HCT116 (cell line): ENCODE measurements around the gene PCBP3. TPM values are rescaled to one million over a fixed set of nuclear protein-coding genes. Genes with fewer than 3 reads are reported as not detected.

Source experiments
- ATAC-seq: fragments of 200-7000 bp; cut with Tn5 transposase; 2 replicates; pipeline ENCODE4 v1.9.1; 2020; ENCODE audit warnings: mild to moderate bottlenecking, moderate library complexity
- BruUV-seq: library from RNA; stranded (reverse); fragments of 400-500 nt; replicated peaks from 2 replicates; lab custom pipeline; 2021; lab: Mats Ljungman, UMichigan
- CTCF ChIA-PET: fragments of 300-600 bp; sonication (Branson Sonifier 250); formaldehyde crosslinking; loops from one replicate; lab custom pipeline; 2021; ENCODE audit warnings: antibody characterized with exemption; lab: Charles Lee
- POLR2A ChIA-PET: fragments of 300-600, 350-600 bp; sonication (Branson Sonifier 250); formaldehyde crosslinking; loops from one replicate; lab custom pipeline; 2021; ENCODE audit warnings: antibody characterized with exemption; lab: Charles Lee
- RAD21 ChIA-PET, 2 experiments: fragments of 300-600 bp; sonication (Branson Sonifier 250); formaldehyde crosslinking; loops; one replicate each; lab custom pipeline; 2023; ENCODE audit warnings: low total read pairs in 2 of 2; ENCODE audit not compliant: uncharacterized antibody in 2 of 2, unreplicated experiment in 2 of 2, low non-redundant PET in 1 of 2; lab: Charles Lee
- DNase-seq: peaks from one replicate; pipeline ENCODE4 v3.0.0-alpha.2; 2010; ENCODE audit warnings: low read depth, low spot score
- H2AFZ ChIP-seq: fragments of 200-600 bp; shearing (Covaris generic), sonication (generic); 2 replicates; pipeline ENCODE4 v1.6.1; 2017; ENCODE audit warnings: low read depth, mixed run types, mixed read lengths, antibody characterized with exemption, low read length; ENCODE audit not compliant: poor library complexity, severe bottlenecking
- H3K27ac ChIP-seq: 2 replicates; pipeline ENCODE4 v1.5.1; 2012; ENCODE audit warnings: low read depth, low read length
- H3K27me3 ChIP-seq: fragments of 200-600 bp; sonication (generic); 2 replicates; pipeline ENCODE4 v1.6.1; 2016; ENCODE audit warnings: mixed run types, low read length, mixed read lengths; ENCODE audit not compliant: insufficient read depth
- H3K36me3 ChIP-seq, 2 experiments: fragments of 200-500 bp in 1 of 2; fragments of 200-600 bp in 1 of 2; sonication (Bioruptor generic) in 1 of 2; sonication (generic) in 1 of 2; 2 replicates each; pipeline versions ENCODE4 v1.5.1 to v1.6.1; 2014 to 2016; ENCODE audit warnings: low read length in 2 of 2, inconsistent platforms in 1 of 2, mixed read lengths in 1 of 2, mixed run types in 1 of 2; ENCODE audit not compliant: insufficient read depth in 2 of 2, control insufficient read depth in 1 of 2
- H3K4me1 ChIP-seq, 2 experiments: fragments of 200-600 bp in 1 of 2; sonication (generic) in 1 of 2; 2 replicates each; pipeline versions ENCODE4 v1.5.1 to v1.6.1; 2012 to 2017; ENCODE audit warnings: low read length in 2 of 2, inconsistent platforms in 1 of 2, mild to moderate bottlenecking in 1 of 2, mixed read lengths in 1 of 2, mixed run types in 1 of 2, moderate library complexity in 1 of 2; ENCODE audit not compliant: insufficient read depth in 2 of 2, control insufficient read depth in 1 of 2
- H3K4me2 ChIP-seq: fragments of 200-600 bp; sonication (generic); 2 replicates; pipeline ENCODE4 v1.6.1; 2017; ENCODE audit warnings: mixed run types, low read length, mixed read lengths
- H3K4me3 ChIP-seq, 2 experiments: fragments of 200-600 bp in 1 of 2; sonication (generic) in 1 of 2; replicated peaks in 1 of 2; 2 replicates each; pipeline ENCODE4 v1.5.1; 2011 to 2016; ENCODE audit warnings: low read length in 2 of 2, control low read depth in 1 of 2, low read depth in 1 of 2, mild to moderate bottlenecking in 1 of 2, mixed read lengths in 1 of 2, mixed run types in 1 of 2
- H3K79me2 ChIP-seq: fragments of 200-600 bp; sonication (generic); 2 replicates; pipeline ENCODE4 v1.6.1; 2017; ENCODE audit warnings: mild to moderate bottlenecking, mixed run types, low read length, moderate library complexity, mixed read lengths; ENCODE audit not compliant: insufficient read depth
- H3K9ac ChIP-seq: fragments of 200-600 bp; sonication (generic); 2 replicates; pipeline ENCODE4 v1.6.1; 2016; ENCODE audit warnings: low read length, mixed read lengths
- H3K9me2 ChIP-seq: fragments of 200-600 bp; sonication (generic), shearing (Covaris generic); 2 replicates; pipeline ENCODE4 v1.6.1; 2017; ENCODE audit warnings: mixed run types, mild to moderate bottlenecking, moderate library complexity; ENCODE audit not compliant: insufficient read depth
- H3K9me3 ChIP-seq, 2 experiments: fragments of 200-500 bp in 1 of 2; fragments of 200-600 bp in 1 of 2; sonication (Bioruptor generic) in 1 of 2; sonication (generic) in 1 of 2; 2 replicates each; pipeline ENCODE4 v1.6.1; 2014 to 2017; ENCODE audit warnings: low read length in 2 of 2, mixed read lengths in 2 of 2, inconsistent platforms in 1 of 2, low read depth in 1 of 2, mild to moderate bottlenecking in 1 of 2, mixed run types in 1 of 2, moderate library complexity in 1 of 2; ENCODE audit not compliant: control insufficient read depth in 1 of 2, insufficient read depth in 1 of 2
- H4K20me1 ChIP-seq: fragments of 200-600 bp; sonication (generic), shearing (Covaris generic); 2 replicates; pipeline ENCODE4 v1.6.1; 2017; ENCODE audit warnings: mixed run types, mild to moderate bottlenecking, moderate library complexity; ENCODE audit not compliant: insufficient read depth
- CBX3 ChIP-seq: IDR thresholded peaks from 2 replicates; pipeline ENCODE4 v1.6.1; 2012; ENCODE audit warnings: low read depth
- CEBPB ChIP-seq: IDR thresholded peaks from 2 replicates; pipeline ENCODE4 v1.6.1; 2012; ENCODE audit warnings: low read depth
- EGR1 ChIP-seq: IDR thresholded peaks from 2 replicates; pipeline ENCODE4 v1.6.1; 2012; ENCODE audit warnings: low read depth
- ELF1 ChIP-seq: IDR thresholded peaks from 2 replicates; pipeline ENCODE4 v1.6.1; 2012; ENCODE audit warnings: low read depth, borderline replicate concordance
- EZH2 ChIP-seq: fragments of 200-600 bp; sonication (generic); IDR thresholded peaks from 2 replicates; pipeline ENCODE4 v1.6.1; 2017; ENCODE audit warnings: antibody characterized with exemption, mixed run types
- EZH2phosphoT487 ChIP-seq: fragments of 200-600 bp; IDR thresholded peaks from 2 replicates; pipeline ENCODE4 v1.6.1; 2018; ENCODE audit warnings: antibody characterized with exemption, borderline replicate concordance
- POLR2A ChIP-seq: IDR thresholded peaks from 2 replicates; pipeline ENCODE4 v1.7.0; 2011; ENCODE audit warnings: borderline replicate concordance; ENCODE audit not compliant: insufficient read depth, insufficient read length; ENCODE audit errors: extremely low read depth
- POLR2AphosphoS5 ChIP-seq: IDR thresholded peaks from 2 replicates; pipeline ENCODE4 v1.6.1; 2011; ENCODE audit warnings: mild to moderate bottlenecking, low read depth, low read length, moderate library complexity
- RAD21 ChIP-seq: IDR thresholded peaks from 2 replicates; pipeline ENCODE4 v1.6.1; 2012; ENCODE audit warnings: low read depth, mild to moderate bottlenecking
- SP1 ChIP-seq: IDR thresholded peaks from 2 replicates; pipeline ENCODE4 v1.6.1; 2012; ENCODE audit warnings: low read depth
- SRF ChIP-seq: IDR thresholded peaks from 2 replicates; pipeline ENCODE4 v1.6.1; 2012; ENCODE audit warnings: low read depth
- TCF7L2 ChIP-seq: IDR thresholded peaks from 2 replicates; pipeline ENCODE4 v1.7.0; 2011; ENCODE audit warnings: borderline replicate concordance, inconsistent platforms; ENCODE audit not compliant: insufficient read depth, insufficient read length; ENCODE audit errors: extremely low read depth
- YY1 ChIP-seq: IDR thresholded peaks from 2 replicates; pipeline ENCODE4 v1.6.1; 2011; ENCODE audit warnings: low read length, low read depth, moderate library complexity, mild to moderate bottlenecking; ENCODE audit not compliant: insufficient replicate concordance; ENCODE audit errors: extremely low read depth
- ZFX ChIP-seq: fragments of 450-650 bp; IDR thresholded peaks from 2 replicates; pipeline ENCODE4 v1.6.1; 2017
- intact Hi-C: fragments of 100-400 bp; cut with micrococcal nuclease; formaldehyde crosslinking; loops from 2 replicates; pipeline ENCODE4 v1.10.0; 2022
- total RNA-seq: library from RNA; stranded (reverse); gene quantifications from one replicate; pipeline ENCODE4 v1.2.1, GENCODE V29; 2021; ENCODE audit not compliant: unreplicated experiment
- TF ChIP-seq, protein P1 (sequence below): IDR thresholded peaks from 2 replicates; pipeline ENCODE4 v1.6.1; 2012
- TF ChIP-seq, protein P2 (sequence below): IDR thresholded peaks from 2 replicates; pipeline ENCODE4 v1.6.1; 2011; ENCODE audit warnings: mild to moderate bottlenecking, low read length, moderate library complexity; ENCODE audit not compliant: insufficient replicate concordance; ENCODE audit errors: extremely low read depth
- TF ChIP-seq, protein P3 (sequence below), 3 experiments: fragments of 200-600 bp in 1 of 3; sonication (generic) in 1 of 3; IDR thresholded peaks in 2 of 3; conservative IDR thresholded peaks in 1 of 3; 2 replicates each; pipeline ENCODE4 v1.5.1; 2012 to 2017; ENCODE audit warnings: low read depth in 2 of 3, low read length in 2 of 3, antibody characterized with exemption in 1 of 3, borderline replicate concordance in 1 of 3, control low read depth in 1 of 3, mild to moderate bottlenecking in 1 of 3, mixed read lengths in 1 of 3, mixed run types in 1 of 3, moderate library complexity in 1 of 3; ENCODE audit not compliant: insufficient read depth in 1 of 3
- TF ChIP-seq, protein P4 (sequence below): IDR thresholded peaks from 2 replicates; pipeline ENCODE4 v1.6.1; 2012

The PCBP3 gene
- total RNA-seq, 1 experiment from 2014 or later: 3.1 TPM

DNA sequence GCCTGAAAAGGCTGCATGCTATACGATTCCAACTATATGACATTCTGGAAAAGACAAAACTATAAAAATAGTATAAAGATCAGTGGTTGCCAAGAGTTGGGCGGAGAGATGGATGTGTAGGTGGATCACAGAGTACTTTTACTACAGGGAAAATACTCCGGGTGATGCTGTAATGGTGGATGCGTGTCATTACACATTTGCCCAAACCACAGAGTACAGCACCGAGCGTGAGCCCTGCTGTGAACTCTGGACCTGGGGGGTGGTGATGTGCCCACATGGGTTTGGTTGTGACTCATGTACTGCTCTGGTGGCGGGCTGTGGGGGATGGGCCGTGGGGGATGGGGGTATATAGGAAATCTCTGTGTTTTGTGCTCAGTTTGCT is 175.4 kb downstream of the PCBP3 start:
- Histone ChIP-seq H3K79me2 (no peaks in the 10 kb centered on the region), H3K9ac (no peak overlapping the region), H3K27me3 (no peaks in the 10 kb centered on the region), H3K36me3 (no peaks in the 10 kb centered on the region), H3K27ac (no peak overlapping the region), H3K9me3 (no peaks in the 10 kb centered on the region), H4K20me1 (no peaks in the 10 kb centered on the region), H3K4me3 (no peak overlapping the region), H3K9me2 (no peaks in the 10 kb centered on the region), H2AFZ (no peak overlapping the region), H3K4me1 (peaks cover 6 to 18% of the 10 kb centered on the region in 2 experiments; a peak in 3 of 4 replicates), H3K4me2 (no peak overlapping the region; the same call in 1 of the 2 replicates)
- no peak for DNase-seq
- TF ChIP-seq ELF1 (no peak), ZFX (no peak), EZH2phosphoT487 (no peak), YY1 (no peak), POLR2AphosphoS5 (no peak), CEBPB (no peak), TCF7L2 (no peak), SP1 (no peak), RAD21 (no peak), EGR1 (no peak), SRF (no peak), CBX3 (no peak), EZH2 (no peak), POLR2A (no peak)
- TF ChIP-seq, protein P1, sequence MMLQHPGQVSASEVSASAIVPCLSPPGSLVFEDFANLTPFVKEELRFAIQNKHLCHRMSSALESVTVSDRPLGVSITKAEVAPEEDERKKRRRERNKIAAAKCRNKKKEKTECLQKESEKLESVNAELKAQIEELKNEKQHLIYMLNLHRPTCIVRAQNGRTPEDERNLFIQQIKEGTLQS: no peak
- TF ChIP-seq, protein P2, sequence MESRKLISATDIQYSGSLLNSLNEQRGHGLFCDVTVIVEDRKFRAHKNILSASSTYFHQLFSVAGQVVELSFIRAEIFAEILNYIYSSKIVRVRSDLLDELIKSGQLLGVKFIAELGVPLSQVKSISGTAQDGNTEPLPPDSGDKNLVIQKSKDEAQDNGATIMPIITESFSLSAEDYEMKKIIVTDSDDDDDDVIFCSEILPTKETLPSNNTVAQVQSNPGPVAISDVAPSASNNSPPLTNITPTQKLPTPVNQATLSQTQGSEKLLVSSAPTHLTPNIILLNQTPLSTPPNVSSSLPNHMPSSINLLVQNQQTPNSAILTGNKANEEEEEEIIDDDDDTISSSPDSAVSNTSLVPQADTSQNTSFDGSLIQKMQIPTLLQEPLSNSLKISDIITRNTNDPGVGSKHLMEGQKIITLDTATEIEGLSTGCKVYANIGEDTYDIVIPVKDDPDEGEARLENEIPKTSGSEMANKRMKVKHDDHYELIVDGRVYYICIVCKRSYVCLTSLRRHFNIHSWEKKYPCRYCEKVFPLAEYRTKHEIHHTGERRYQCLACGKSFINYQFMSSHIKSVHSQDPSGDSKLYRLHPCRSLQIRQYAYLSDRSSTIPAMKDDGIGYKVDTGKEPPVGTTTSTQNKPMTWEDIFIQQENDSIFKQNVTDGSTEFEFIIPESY: no peak
- TF ChIP-seq, protein P3, sequence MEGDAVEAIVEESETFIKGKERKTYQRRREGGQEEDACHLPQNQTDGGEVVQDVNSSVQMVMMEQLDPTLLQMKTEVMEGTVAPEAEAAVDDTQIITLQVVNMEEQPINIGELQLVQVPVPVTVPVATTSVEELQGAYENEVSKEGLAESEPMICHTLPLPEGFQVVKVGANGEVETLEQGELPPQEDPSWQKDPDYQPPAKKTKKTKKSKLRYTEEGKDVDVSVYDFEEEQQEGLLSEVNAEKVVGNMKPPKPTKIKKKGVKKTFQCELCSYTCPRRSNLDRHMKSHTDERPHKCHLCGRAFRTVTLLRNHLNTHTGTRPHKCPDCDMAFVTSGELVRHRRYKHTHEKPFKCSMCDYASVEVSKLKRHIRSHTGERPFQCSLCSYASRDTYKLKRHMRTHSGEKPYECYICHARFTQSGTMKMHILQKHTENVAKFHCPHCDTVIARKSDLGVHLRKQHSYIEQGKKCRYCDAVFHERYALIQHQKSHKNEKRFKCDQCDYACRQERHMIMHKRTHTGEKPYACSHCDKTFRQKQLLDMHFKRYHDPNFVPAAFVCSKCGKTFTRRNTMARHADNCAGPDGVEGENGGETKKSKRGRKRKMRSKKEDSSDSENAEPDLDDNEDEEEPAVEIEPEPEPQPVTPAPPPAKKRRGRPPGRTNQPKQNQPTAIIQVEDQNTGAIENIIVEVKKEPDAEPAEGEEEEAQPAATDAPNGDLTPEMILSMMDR (IDR thresholded peaks at IDR 0.05 in 2 of 3, conservative IDR thresholded peaks at IDR 0.05 in 1 of 3; ENCODE audit: borderline replicate concordance in 1 of 3, insufficient read depth in 1 of 3, low read depth in 2 of 3, low read length in 2 of 3): no peak
- TF ChIP-seq, protein P4, sequence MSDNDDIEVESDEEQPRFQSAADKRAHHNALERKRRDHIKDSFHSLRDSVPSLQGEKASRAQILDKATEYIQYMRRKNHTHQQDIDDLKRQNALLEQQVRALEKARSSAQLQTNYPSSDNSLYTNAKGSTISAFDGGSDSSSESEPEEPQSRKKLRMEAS: no peak
- ChIA-PET POLR2A (no interaction called here), RAD21 (interaction anchor here in 1 of 2 experiments (0.6 kb wide), 1 partner anchor 679 kb away, joined by 3 read pairs; no protein-coding TSS in a partner anchor), CTCF (interaction anchor here (1.3 to 5.5 kb wide), 2 partner anchors 263 to 681 kb away, joined by 3 to 39 read pairs; no protein-coding TSS in a partner anchor)
- intact Hi-C loops: loop anchor here (2.0 kb wide), 1 partner anchor 526 kb away; no protein-coding TSS in a partner anchor
- no TSS peak for BruUV-seq
- no peak for ATAC-seq
